SK-N-SH treated with all-trans-retinoic acid at 6 μM for 48 hours (cell line): Measurements from ENCODE around the gene OASL.

ENCODE experiments used
- ATAC-seq: fragments of 200-7000 bp; cut with Tn5 transposase; 3 replicates; pipeline ENCODE4 v1.9.1; 2020; ENCODE audit warnings: mild to moderate bottlenecking, moderate library complexity
- ARNTL ChIP-seq: fragments of 450-650 bp; formaldehyde crosslinking; IDR thresholded peaks from 2 replicates; pipeline ENCODE4 v1.5.0; 2020; ENCODE audit warnings: low read depth, mild to moderate bottlenecking, moderate library complexity, borderline replicate concordance
- BACH2 ChIP-seq: fragments of 250-450 bp; sonication (Bioruptor Pico); IDR thresholded peaks from 2 replicates; pipeline ENCODE4 v1.9.0; 2021; ENCODE audit warnings: mild to moderate bottlenecking, borderline replicate concordance
- CSDC2 ChIP-seq: fragments of 250-450 bp; sonication (Bioruptor Pico); IDR thresholded peaks from 2 replicates; pipeline ENCODE4 v1.5.0; 2020; ENCODE audit warnings: mild to moderate bottlenecking, moderate library complexity
- CSRNP3 ChIP-seq: fragments of 250-450 bp; sonication (Bioruptor Pico); IDR thresholded peaks from 2 replicates; pipeline ENCODE4 v1.5.1; 2021; ENCODE audit warnings: mild to moderate bottlenecking, moderate library complexity
- GLIS3 ChIP-seq: fragments of 250-450 bp; sonication (Bioruptor Pico); IDR thresholded peaks from 2 replicates; pipeline ENCODE4 v1.5.0; 2020; ENCODE audit warnings: mild to moderate bottlenecking, moderate library complexity
- ISL1 ChIP-seq: fragments of 250-450 bp; sonication (Bioruptor Pico); IDR thresholded peaks from 2 replicates; pipeline ENCODE4 v2.1.2; 2022; ENCODE audit warnings: mild to moderate bottlenecking, moderate library complexity
- OSR1 ChIP-seq: fragments of 250-450 bp; sonication (Bioruptor Pico); IDR thresholded peaks from 2 replicates; pipeline ENCODE4 v1.8.0; 2022; ENCODE audit warnings: moderate library complexity, mild to moderate bottlenecking, inconsistent platforms
- PATZ1 ChIP-seq: fragments of 250-450 bp; sonication (Bioruptor Pico); IDR thresholded peaks from 2 replicates; pipeline ENCODE4 v1.8.0; 2020; ENCODE audit warnings: mild to moderate bottlenecking, moderate library complexity, borderline replicate concordance
- POU6F1 ChIP-seq: fragments of 250-450 bp; sonication (Bioruptor Pico); IDR thresholded peaks from 2 replicates; pipeline ENCODE4 v1.8.0; 2021; ENCODE audit warnings: low read depth, mild to moderate bottlenecking, moderate library complexity, borderline replicate concordance
- PPARA ChIP-seq: fragments of 250-450 bp; sonication (Bioruptor Pico); IDR thresholded peaks from 2 replicates; pipeline ENCODE4 v1.5.0; 2020; ENCODE audit warnings: mild to moderate bottlenecking, borderline replicate concordance
- SNAI2 ChIP-seq: fragments of 250-450 bp; sonication (Bioruptor Pico); IDR thresholded peaks from 2 replicates; pipeline ENCODE4 v1.5.0; 2020; ENCODE audit warnings: mild to moderate bottlenecking, moderate library complexity
- TCF4 ChIP-seq: fragments of 250-450 bp; sonication (Bioruptor Pico); IDR thresholded peaks from 2 replicates; pipeline ENCODE4 v1.8.0; 2021; ENCODE audit warnings: mild to moderate bottlenecking, moderate library complexity, borderline replicate concordance
- TSHZ2 ChIP-seq: fragments of 250-450 bp; sonication (Bioruptor Pico); IDR thresholded peaks from 2 replicates; pipeline ENCODE4 v1.5.0; 2020; ENCODE audit warnings: mild to moderate bottlenecking, moderate library complexity
- ZC3H10 ChIP-seq: fragments of 250-450 bp; sonication (Bioruptor Pico); IDR thresholded peaks from 2 replicates; pipeline ENCODE4 v1.5.1; 2021; ENCODE audit warnings: mild to moderate bottlenecking, moderate library complexity
- ZFP3 ChIP-seq: fragments of 250-450 bp; sonication (Bioruptor Pico); IDR thresholded peaks from 2 replicates; pipeline ENCODE4 v1.5.0; 2020; ENCODE audit warnings: mild to moderate bottlenecking, moderate library complexity
- ZFP30 ChIP-seq: fragments of 450-650 bp; formaldehyde crosslinking; IDR thresholded peaks from 2 replicates; pipeline ENCODE4 v1.5.0; 2022; ENCODE audit warnings: mild to moderate bottlenecking, moderate library complexity
- ZNF565 ChIP-seq: fragments of 450-650 bp; formaldehyde crosslinking; conservative IDR thresholded peaks from 2 replicates; pipeline ENCODE4 v1.5.0; 2020; ENCODE audit warnings: low read depth, mild to moderate bottlenecking, moderate library complexity

The OASL gene

GRCh38 chr12:121086781-121087295, 47.8 kb upstream of the OASL start:
- TF ChIP-seq SNAI2 (CRISPR knock-in tag): no peak
- no peak for TF ChIP-seq ISL1 (CRISPR knock-in tag)
- TF ChIP-seq ZFP3 (CRISPR knock-in tag): no peak
- no peak for TF ChIP-seq CSDC2 (CRISPR knock-in tag)
- TF ChIP-seq ZFP30 (CRISPR knock-in tag): no peak
- no peak for TF ChIP-seq PATZ1 (CRISPR knock-in tag)
- TF ChIP-seq CSRNP3 (CRISPR knock-in tag): no peak
- no peak for TF ChIP-seq POU6F1 (CRISPR knock-in tag)
- no peak for TF ChIP-seq ARNTL (CRISPR knock-in tag)
- no peak for TF ChIP-seq BACH2 (CRISPR knock-in tag)
- no peak for TF ChIP-seq ZNF565 (CRISPR knock-in tag)
- TF ChIP-seq TSHZ2 (CRISPR knock-in tag): no peak
- TF ChIP-seq TCF4 (CRISPR knock-in tag): no peak
- ATAC-seq: no peak

- ATAC-seq: no peak
- TF ChIP-seq SNAI2 (CRISPR knock-in tag) (no peak), GLIS3 (no peak), POU6F1 (CRISPR knock-in tag) (no peak), PATZ1 (CRISPR knock-in tag) (no peak), ZC3H10 (CRISPR knock-in tag) (no peak), PPARA (no peak), ZFP30 (CRISPR knock-in tag) (no peak), OSR1 (CRISPR knock-in tag) (no peak)
Measured at GRCh38 chr12:121085506-121086353, 46.7 kb upstream of the OASL start.
